22Rv1 (cell line): ENCODE results near the gene MRFAP1.

Experiments used
- ZFX ChIP-seq: fragments of 450-650 bp; IDR thresholded peaks from 2 replicates; pipeline ENCODE4 v1.6.1; 2017; ENCODE audit warnings: antibody characterized with exemption, borderline replicate concordance
- TF ChIP-seq, protein P1 (sequence below): fragments of 450-650 bp; IDR thresholded peaks from 2 replicates; pipeline ENCODE4 v1.5.1; 2017; ENCODE audit warnings: mild to moderate bottlenecking

DNA sequence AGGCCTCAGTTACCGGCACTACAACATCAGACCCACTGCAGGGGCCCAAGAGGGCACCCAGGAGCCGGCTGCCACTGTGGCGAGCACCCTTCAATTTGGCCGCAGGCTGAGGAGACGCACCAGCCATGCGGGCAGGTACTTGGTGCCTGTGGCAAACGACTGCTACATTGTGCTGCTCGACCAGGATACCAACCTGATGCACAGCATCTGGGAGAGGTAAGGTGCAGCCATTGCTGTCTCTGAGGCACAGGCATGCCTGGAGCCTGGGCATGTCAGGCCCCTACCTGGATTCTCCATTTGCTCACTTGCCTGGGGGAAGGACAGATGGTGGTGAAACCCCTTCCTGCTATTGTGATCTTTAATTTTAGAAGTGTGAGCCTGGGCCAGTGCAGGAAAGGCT lies 35.4 kb upstream of the MRFAP1 start:
- TF ChIP-seq, protein P1, sequence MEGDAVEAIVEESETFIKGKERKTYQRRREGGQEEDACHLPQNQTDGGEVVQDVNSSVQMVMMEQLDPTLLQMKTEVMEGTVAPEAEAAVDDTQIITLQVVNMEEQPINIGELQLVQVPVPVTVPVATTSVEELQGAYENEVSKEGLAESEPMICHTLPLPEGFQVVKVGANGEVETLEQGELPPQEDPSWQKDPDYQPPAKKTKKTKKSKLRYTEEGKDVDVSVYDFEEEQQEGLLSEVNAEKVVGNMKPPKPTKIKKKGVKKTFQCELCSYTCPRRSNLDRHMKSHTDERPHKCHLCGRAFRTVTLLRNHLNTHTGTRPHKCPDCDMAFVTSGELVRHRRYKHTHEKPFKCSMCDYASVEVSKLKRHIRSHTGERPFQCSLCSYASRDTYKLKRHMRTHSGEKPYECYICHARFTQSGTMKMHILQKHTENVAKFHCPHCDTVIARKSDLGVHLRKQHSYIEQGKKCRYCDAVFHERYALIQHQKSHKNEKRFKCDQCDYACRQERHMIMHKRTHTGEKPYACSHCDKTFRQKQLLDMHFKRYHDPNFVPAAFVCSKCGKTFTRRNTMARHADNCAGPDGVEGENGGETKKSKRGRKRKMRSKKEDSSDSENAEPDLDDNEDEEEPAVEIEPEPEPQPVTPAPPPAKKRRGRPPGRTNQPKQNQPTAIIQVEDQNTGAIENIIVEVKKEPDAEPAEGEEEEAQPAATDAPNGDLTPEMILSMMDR: no peak
- no peak for TF ChIP-seq ZFX
